ENCODE data around the gene UNC45A. TPM values are rescaled to one million over a fixed set of nuclear protein-coding genes. Genes with fewer than 3 reads are reported as not detected.

Gene UNC45A
- polyA plus RNA-seq, 3 donors = 29.3 to 42.6 (median 30.4) TPM

DNA sequence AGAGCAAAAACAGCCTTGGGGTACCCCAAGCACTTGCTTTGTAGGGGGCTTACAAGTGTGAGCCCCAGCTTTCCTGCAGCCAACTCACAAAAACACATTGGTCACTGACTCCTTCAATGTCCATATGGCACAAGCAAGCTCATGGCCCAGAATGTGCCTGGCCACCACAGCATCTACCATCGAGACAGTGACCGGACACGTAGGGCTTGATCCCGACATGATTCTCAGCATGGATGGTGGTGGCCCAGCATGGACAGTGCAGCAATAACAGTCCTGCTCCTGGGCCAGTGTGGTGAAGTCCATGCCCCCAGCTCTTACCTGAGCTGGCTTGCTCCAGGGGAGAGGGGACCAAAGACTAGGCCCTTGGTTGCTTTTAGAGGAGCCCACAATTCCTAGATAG, 6.0 kb downstream of the UNC45A start:
- Histone ChIP-seq H3K27me3 (ENCODE audit: control insufficient read depth in 2 of 2, insufficient read depth in 2 of 2, low read length in 2 of 2) (no peaks in the 10 kb centered on the region), H3K36me3 (replicated peaks in 1 of 2; ENCODE audit: control insufficient read depth in 1 of 2, insufficient read depth in 2 of 2, low read length in 2 of 2) (peaks cover 54 to 72% of the 10 kb centered on the region in 2 donors), H3K4me3 (replicated peaks in 1 of 3; ENCODE audit: low read depth in 2 of 3, low read length in 3 of 3) (no peak overlapping the region), H3K4me1 (ENCODE audit: control insufficient read depth in 1 of 2, insufficient read depth in 2 of 2, low read length in 2 of 2) (peaks cover 4 to 10% of the 10 kb centered on the region in 2 donors), H3K4me2 (replicated peaks; ENCODE audit: extremely low read depth, low read length, poor library complexity, severe bottlenecking) (no peak overlapping the region), H3K9ac (ENCODE audit: insufficient read depth, low read length, poor library complexity, severe bottlenecking) (no peak overlapping the region), H3K79me2 (ENCODE audit: insufficient read depth, low read length) (peaks cover 7% of the 10 kb centered on the region), H2AFZ (ENCODE audit: insufficient read depth, low read depth, low read length, poor library complexity, severe bottlenecking) (no peak overlapping the region), H4K20me1 (ENCODE audit: insufficient read depth, low read length) (no peaks in the 10 kb centered on the region), H3K27ac (ENCODE audit: low read depth in 1 of 2, low read length in 2 of 2) (no peak overlapping the region), H3K9me3 (replicated peaks in 1 of 2; ENCODE audit: control insufficient read depth in 1 of 2, insufficient read depth in 1 of 2, low read length in 2 of 2) (no peaks in the 10 kb centered on the region)
- TF ChIP-seq, protein P1, sequence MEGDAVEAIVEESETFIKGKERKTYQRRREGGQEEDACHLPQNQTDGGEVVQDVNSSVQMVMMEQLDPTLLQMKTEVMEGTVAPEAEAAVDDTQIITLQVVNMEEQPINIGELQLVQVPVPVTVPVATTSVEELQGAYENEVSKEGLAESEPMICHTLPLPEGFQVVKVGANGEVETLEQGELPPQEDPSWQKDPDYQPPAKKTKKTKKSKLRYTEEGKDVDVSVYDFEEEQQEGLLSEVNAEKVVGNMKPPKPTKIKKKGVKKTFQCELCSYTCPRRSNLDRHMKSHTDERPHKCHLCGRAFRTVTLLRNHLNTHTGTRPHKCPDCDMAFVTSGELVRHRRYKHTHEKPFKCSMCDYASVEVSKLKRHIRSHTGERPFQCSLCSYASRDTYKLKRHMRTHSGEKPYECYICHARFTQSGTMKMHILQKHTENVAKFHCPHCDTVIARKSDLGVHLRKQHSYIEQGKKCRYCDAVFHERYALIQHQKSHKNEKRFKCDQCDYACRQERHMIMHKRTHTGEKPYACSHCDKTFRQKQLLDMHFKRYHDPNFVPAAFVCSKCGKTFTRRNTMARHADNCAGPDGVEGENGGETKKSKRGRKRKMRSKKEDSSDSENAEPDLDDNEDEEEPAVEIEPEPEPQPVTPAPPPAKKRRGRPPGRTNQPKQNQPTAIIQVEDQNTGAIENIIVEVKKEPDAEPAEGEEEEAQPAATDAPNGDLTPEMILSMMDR (IDR thresholded peaks at IDR 0.05) = no peak
- Mint-ChIP-seq H3K4me3 (no peak overlapping the region), H3K27ac (no peak overlapping the region), H3K4me1 (peaks cover 8% of the 10 kb centered on the region), H3K27me3 (ENCODE audit: low read depth in 3 of 3) (peaks cover 0 to 2% (median under 1%) of the 10 kb centered on the region in 3 donors), H3K9me3 (peaks cover 0 to 2% (median 0%) of the 10 kb centered on the region in 7 donors), H3K36me3 (peaks cover 70 to 84% of the 10 kb centered on the region in 2 donors)
- no peak for DNase-seq
- intact Hi-C loops (cut with micrococcal nuclease) = no loop called here
- WGBS (ENCODE audit: insufficient coverage) = 100% methylated on average over 4 of the region's 4 CpGs

DNA sequence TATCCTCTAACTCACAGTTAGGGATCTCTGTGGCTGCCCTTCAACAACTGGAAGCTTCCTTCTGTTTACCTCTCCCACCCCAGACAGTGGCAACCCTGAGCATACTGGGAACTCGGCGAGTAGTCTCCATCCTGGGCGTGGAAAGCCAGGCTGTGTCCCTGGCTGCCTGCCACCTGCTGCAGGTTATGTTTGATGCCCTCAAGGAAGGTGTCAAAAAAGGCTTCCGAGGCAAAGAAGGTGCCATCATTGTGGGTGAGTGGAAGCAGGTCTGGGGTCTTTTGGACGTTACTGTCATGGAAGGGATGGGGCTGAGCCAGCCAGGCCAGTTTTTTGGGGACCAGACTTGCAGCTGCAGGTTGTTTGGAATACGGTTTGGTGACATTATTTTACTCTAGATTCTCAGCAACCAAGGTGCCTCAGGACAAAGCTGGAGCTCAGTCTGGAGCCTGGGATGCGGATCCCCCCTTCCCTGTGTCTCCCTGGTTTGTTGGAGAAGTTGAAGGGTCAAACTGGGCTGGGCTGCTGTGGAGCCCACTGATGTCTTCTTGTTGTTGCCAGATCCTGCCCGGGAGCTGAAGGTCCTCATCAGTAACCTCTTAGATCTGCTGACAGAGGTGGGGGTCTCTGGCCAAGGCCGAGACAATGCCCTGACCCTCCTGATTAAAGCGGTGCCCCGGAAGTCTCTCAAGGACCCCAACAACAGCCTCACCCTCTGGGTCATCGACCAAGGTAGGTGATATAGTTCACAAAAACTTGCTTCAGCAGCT, 7.5 kb downstream of the UNC45A start:
- H3K27ac ChIP-seq (ENCODE audit: low read depth in 1 of 2, low read length in 2 of 2) = no peak overlapping the region
- TF ChIP-seq, protein P1 (IDR thresholded peaks at IDR 0.05) = no peak
- peaks cover 75 to 90% of the 10 kb centered on the region in 2 donors for H3K36me3 Mint-ChIP-seq
- H2AFZ ChIP-seq (ENCODE audit: insufficient read depth, low read depth, low read length, poor library complexity, severe bottlenecking) = no peak overlapping the region
- no peak overlapping the region for H3K27ac Mint-ChIP-seq
- H3K9me3 ChIP-seq (replicated peaks in 1 of 2; ENCODE audit: control insufficient read depth in 1 of 2, insufficient read depth in 1 of 2, low read length in 2 of 2) = no peaks in the 10 kb centered on the region
- H3K4me1 ChIP-seq (ENCODE audit: control insufficient read depth in 1 of 2, insufficient read depth in 2 of 2, low read length in 2 of 2) = no peaks in the 10 kb centered on the region
- H3K4me1 Mint-ChIP-seq = no peaks in the 10 kb centered on the region
- H3K4me3 ChIP-seq (replicated peaks in 1 of 3; ENCODE audit: low read depth in 2 of 3, low read length in 3 of 3) = no peak overlapping the region
- H3K9me3 Mint-ChIP-seq = peaks cover 0 to 2% (median 0%) of the 10 kb centered on the region in 7 donors
- no peak overlapping the region for H3K9ac ChIP-seq (ENCODE audit: insufficient read depth, low read length, poor library complexity, severe bottlenecking)
- H3K79me2 ChIP-seq (ENCODE audit: insufficient read depth, low read length) = no peaks in the 10 kb centered on the region
- no peaks in the 10 kb centered on the region for H4K20me1 ChIP-seq (ENCODE audit: insufficient read depth, low read length)
- 100% methylated on average over 5 of the region's 12 CpGs for WGBS (ENCODE audit: insufficient coverage)
- DNase-seq = no peak
- no peak overlapping the region for H3K4me2 ChIP-seq (replicated peaks; ENCODE audit: extremely low read depth, low read length, poor library complexity, severe bottlenecking)
- intact Hi-C loops (cut with micrococcal nuclease) = no loop called here
- H3K27me3 Mint-ChIP-seq (ENCODE audit: low read depth in 3 of 3) = peaks cover 0 to 2% (median 0%) of the 10 kb centered on the region in 3 donors
- H3K27me3 ChIP-seq (ENCODE audit: control insufficient read depth in 2 of 2, insufficient read depth in 2 of 2, low read length in 2 of 2) = no peaks in the 10 kb centered on the region
- no peak overlapping the region for H3K4me3 Mint-ChIP-seq
- peaks cover 69 to 86% of the 10 kb centered on the region in 2 donors for H3K36me3 ChIP-seq (replicated peaks in 1 of 2; ENCODE audit: control insufficient read depth in 1 of 2, insufficient read depth in 2 of 2, low read length in 2 of 2)

Measured in CD14-positive monocyte (primary cell).